GM10266 (cell line): Measurements from ENCODE around the gene ARSK.
"Not testable (repeated sequence)": the region's sequence is repeated elsewhere in the genome, so short reads cannot be mapped to it uniquely, and the experiment has no call there.

Experiments used
- DNase-seq: peaks from one replicate; pipeline ENCODE4 v3.0.0; 2012; ENCODE audit errors: extremely low spot score
- TF ChIP-seq, protein P1 (sequence below): IDR thresholded peaks from 2 replicates; pipeline ENCODE4 v1.5.1; 2012; ENCODE audit warnings: mild to moderate bottlenecking, low read depth; ENCODE audit not compliant: control insufficient read depth, insufficient read depth; ENCODE audit errors: missing control alignments

The ARSK gene

DNA sequence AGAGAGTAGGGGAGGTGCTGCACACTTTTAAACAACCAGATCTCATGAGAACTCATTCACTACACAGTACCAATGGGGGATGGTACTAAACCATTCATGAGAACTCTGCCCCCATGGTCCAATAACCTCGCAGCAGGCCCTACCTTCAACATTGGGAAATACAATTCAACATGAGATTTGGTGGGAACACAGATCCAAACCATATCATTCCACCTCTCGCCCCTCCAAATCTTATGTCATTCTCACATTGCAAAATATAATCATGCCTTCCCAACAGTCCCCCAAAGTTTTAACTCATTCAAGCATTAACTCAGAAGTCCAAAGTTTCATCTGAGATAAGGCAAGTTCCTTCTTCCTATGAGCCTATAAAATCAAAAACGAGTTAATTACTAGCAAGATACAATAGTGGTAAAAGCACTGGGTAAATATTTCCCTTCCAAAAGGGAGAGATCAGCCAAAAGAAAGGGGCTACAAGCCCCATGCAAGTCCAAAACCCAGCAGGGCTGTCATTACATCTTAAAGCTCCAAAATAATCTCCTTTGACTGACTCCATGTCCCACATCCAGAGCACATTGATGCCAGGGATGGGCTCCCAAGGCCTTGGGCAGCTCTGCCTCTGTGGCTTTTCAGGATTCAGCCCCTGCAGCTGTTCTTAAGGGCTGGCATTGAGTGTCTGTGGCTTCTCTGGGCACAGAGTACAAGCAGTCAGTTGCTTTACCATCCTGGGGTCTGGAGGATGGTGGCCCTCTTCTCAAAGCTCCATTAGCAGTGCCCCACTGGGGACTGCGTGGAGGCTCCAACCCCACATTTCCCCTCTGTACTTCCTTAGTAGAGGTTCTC is 73.3 kb downstream of the ARSK start:
- no peak for DNase-seq
- TF ChIP-seq, protein P1, sequence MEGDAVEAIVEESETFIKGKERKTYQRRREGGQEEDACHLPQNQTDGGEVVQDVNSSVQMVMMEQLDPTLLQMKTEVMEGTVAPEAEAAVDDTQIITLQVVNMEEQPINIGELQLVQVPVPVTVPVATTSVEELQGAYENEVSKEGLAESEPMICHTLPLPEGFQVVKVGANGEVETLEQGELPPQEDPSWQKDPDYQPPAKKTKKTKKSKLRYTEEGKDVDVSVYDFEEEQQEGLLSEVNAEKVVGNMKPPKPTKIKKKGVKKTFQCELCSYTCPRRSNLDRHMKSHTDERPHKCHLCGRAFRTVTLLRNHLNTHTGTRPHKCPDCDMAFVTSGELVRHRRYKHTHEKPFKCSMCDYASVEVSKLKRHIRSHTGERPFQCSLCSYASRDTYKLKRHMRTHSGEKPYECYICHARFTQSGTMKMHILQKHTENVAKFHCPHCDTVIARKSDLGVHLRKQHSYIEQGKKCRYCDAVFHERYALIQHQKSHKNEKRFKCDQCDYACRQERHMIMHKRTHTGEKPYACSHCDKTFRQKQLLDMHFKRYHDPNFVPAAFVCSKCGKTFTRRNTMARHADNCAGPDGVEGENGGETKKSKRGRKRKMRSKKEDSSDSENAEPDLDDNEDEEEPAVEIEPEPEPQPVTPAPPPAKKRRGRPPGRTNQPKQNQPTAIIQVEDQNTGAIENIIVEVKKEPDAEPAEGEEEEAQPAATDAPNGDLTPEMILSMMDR: no peak

DNA sequence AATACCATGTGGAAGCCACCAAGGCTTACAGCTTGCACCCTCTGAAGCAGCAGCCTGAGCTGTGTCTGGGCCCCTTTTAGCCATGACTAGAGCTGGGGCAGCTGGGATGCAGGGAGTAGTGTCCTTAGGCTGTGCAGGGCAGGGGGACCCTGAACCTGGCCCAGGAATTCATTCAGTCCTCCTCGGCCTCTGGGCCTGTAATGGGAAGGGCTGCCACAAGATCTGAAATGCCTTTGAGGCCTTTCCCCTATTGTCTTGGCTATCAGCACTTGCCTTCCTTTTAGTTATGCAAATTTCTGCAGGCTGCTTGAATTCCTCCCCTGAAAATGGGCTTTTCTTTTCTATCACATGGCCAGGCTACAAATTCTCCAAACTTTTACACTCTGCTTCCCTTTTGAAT is 74.0 kb downstream of the ARSK start:
- DNase-seq: no peak
- TF ChIP-seq, protein P1: no peak

- DNase-seq: no peak
- TF ChIP-seq, protein P1: no peak
These were observed 75.6 kb downstream of the ARSK start for GRCh38 chr5:95630394-95630917.

GRCh38 chr5:95631255-95631958 is 76.5 kb downstream of the ARSK start:
- TF ChIP-seq, protein P1: no peak
- no peak for DNase-seq

- TF ChIP-seq, protein P1: no peak
- DNase-seq: peak; percentile 35
These were observed 77.2 kb downstream of the ARSK start for GRCh38 chr5:95631991-95632675.

- DNase-seq: not testable (repeated sequence)
These were observed 78.0 kb downstream of the ARSK start for GRCh38 chr5:95632942-95633341.

DNA sequence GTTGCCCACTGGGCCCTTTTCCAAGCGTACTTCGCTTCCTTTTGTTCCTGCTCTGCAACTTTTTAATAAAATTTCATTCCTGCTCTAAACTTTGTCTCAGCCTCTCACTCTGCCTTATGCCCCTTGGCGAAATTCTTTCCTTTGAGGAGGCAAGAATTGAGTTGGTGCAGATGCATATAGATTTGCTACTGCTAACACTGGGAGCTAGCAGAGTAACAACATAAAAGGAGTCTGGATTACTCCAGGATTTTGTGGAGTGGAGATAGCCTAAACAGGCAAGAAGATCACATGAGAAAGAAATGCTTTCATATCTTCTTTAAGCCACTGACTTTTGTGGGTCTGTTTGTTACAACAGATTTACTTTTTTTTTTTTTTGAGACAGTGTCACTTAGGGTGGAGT is 78.8 kb downstream of the ARSK start:
- TF ChIP-seq, protein P1: no peak
- no peak for DNase-seq
